ENCODE measurements around the gene CLIC5.

CLIC5 gene

DNA sequence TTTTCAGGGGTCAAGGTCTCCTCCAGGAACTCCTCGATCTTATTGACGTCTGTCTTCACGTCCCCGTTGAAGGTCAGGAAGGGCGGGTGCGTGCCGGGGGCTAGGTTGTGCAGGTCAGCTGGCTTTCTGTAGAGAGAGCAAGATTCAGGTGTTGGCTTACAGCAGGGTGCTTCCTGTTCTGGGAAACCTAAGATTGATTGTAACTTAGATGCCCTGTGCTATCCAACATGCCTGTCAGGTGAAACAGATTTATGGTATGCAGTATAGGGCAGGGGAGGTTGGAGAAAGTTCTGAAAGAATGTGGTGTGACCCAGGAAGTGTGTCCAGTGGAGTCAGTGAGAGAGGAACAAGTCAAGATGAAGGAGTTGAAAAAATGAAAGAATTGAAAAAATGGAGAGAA, 66.4 kb downstream of the CLIC5 start:
- TF ChIP-seq, protein P1, sequence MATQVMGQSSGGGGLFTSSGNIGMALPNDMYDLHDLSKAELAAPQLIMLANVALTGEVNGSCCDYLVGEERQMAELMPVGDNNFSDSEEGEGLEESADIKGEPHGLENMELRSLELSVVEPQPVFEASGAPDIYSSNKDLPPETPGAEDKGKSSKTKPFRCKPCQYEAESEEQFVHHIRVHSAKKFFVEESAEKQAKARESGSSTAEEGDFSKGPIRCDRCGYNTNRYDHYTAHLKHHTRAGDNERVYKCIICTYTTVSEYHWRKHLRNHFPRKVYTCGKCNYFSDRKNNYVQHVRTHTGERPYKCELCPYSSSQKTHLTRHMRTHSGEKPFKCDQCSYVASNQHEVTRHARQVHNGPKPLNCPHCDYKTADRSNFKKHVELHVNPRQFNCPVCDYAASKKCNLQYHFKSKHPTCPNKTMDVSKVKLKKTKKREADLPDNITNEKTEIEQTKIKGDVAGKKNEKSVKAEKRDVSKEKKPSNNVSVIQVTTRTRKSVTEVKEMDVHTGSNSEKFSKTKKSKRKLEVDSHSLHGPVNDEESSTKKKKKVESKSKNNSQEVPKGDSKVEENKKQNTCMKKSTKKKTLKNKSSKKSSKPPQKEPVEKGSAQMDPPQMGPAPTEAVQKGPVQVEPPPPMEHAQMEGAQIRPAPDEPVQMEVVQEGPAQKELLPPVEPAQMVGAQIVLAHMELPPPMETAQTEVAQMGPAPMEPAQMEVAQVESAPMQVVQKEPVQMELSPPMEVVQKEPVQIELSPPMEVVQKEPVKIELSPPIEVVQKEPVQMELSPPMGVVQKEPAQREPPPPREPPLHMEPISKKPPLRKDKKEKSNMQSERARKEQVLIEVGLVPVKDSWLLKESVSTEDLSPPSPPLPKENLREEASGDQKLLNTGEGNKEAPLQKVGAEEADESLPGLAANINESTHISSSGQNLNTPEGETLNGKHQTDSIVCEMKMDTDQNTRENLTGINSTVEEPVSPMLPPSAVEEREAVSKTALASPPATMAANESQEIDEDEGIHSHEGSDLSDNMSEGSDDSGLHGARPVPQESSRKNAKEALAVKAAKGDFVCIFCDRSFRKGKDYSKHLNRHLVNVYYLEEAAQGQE (IDR thresholded peaks at IDR 0.05; ENCODE audit: insufficient replicate concordance, low read depth) = no peak
- TF ChIP-seq POLR2AphosphoS5 (IDR thresholded peaks at IDR 0.05; ENCODE audit: low read depth) = no peak
- TF ChIP-seq SPI1 (IDR thresholded peaks at IDR 0.05; ENCODE audit: borderline replicate concordance, low read depth) = no peak
- TF ChIP-seq, protein P2, sequence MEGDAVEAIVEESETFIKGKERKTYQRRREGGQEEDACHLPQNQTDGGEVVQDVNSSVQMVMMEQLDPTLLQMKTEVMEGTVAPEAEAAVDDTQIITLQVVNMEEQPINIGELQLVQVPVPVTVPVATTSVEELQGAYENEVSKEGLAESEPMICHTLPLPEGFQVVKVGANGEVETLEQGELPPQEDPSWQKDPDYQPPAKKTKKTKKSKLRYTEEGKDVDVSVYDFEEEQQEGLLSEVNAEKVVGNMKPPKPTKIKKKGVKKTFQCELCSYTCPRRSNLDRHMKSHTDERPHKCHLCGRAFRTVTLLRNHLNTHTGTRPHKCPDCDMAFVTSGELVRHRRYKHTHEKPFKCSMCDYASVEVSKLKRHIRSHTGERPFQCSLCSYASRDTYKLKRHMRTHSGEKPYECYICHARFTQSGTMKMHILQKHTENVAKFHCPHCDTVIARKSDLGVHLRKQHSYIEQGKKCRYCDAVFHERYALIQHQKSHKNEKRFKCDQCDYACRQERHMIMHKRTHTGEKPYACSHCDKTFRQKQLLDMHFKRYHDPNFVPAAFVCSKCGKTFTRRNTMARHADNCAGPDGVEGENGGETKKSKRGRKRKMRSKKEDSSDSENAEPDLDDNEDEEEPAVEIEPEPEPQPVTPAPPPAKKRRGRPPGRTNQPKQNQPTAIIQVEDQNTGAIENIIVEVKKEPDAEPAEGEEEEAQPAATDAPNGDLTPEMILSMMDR (IDR thresholded peaks at IDR 0.05; ENCODE audit: insufficient read depth, low read length) = no peak
- no peak for TF ChIP-seq GABPA (IDR thresholded peaks at IDR 0.05; ENCODE audit: low read depth)
- no peak overlapping the region for H3K4me3 ChIP-seq (replicated peaks; ENCODE audit: insufficient read depth, low read length)
- H3K27me3 ChIP-seq (ENCODE audit: insufficient read depth, poor library complexity, severe bottlenecking) = no peaks in the 10 kb centered on the region
- H3K27ac ChIP-seq (replicated peaks) = no peak overlapping the region
- DNase-seq (ENCODE audit: low read depth in 1 of 2, low spot score in 1 of 2) = no peak

DNA sequence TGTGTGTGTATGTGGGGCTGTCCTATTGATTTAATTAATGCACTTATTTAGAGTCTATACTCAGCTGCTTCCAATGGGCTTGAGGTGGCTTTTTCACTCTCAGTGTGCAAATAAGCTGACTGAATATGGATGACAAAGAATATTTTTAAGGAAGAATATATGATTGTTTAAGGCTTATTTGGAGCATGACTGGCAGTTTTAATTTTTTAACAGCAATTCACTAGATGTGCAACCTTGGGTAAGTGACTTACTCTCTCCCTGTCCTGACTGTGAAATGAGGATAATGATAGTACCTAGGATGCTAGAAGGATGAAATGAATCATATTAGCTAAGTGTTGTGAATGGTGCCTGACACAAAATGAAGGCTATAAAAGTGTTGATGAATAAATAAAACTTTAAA, 67.9 kb downstream of the CLIC5 start:
- DNase-seq (ENCODE audit: low read depth in 1 of 2, low spot score in 1 of 2) = no peak
- Histone ChIP-seq H3K27me3 (ENCODE audit: insufficient read depth, poor library complexity, severe bottlenecking) (no peaks in the 10 kb centered on the region), H3K27ac (replicated peaks) (no peak overlapping the region), H3K4me3 (replicated peaks; ENCODE audit: insufficient read depth, low read length) (no peak overlapping the region)
- TF ChIP-seq, protein P2 (IDR thresholded peaks at IDR 0.05; ENCODE audit: insufficient read depth, low read length) = no peak
- TF ChIP-seq SPI1 (IDR thresholded peaks at IDR 0.05; ENCODE audit: borderline replicate concordance, low read depth) (no peak), GABPA (IDR thresholded peaks at IDR 0.05; ENCODE audit: low read depth) (no peak)
- TF ChIP-seq, protein P1 (IDR thresholded peaks at IDR 0.05; ENCODE audit: insufficient replicate concordance, low read depth) = no peak

DNA sequence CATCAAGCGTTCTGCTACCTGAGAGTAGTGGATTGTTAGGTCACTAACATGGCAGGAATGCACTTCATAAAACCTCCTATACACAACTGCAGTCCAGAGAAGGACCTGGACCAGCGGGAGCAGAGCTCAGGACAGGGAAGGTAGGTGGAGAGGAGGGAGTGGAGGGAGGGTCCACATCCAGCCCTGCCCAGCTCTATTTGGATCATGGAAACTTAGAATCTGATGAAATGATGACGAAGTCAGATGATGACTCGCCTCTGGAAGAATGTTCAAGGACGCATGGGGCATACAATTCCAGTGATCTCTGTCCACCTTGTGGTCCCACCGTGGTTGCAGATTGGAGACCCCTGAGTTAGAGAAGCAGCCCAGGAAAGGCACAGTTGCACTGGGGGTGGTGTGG, 68.8 kb downstream of the CLIC5 start:
- no peak for DNase-seq (ENCODE audit: low read depth in 1 of 2, low spot score in 1 of 2)
- H3K4me3 ChIP-seq (replicated peaks; ENCODE audit: insufficient read depth, low read length) = no peak overlapping the region
- H3K27ac ChIP-seq (replicated peaks) = no peak overlapping the region
- no peaks in the 10 kb centered on the region for H3K27me3 ChIP-seq (ENCODE audit: insufficient read depth, poor library complexity, severe bottlenecking)
- no peak for TF ChIP-seq POLR2AphosphoS5 (IDR thresholded peaks at IDR 0.05; ENCODE audit: low read depth)
- TF ChIP-seq, protein P1 (IDR thresholded peaks at IDR 0.05; ENCODE audit: insufficient replicate concordance, low read depth) = no peak
- no peak for TF ChIP-seq GABPA (IDR thresholded peaks at IDR 0.05; ENCODE audit: low read depth)
- TF ChIP-seq SPI1 (IDR thresholded peaks at IDR 0.05; ENCODE audit: borderline replicate concordance, low read depth) = no peak
- TF ChIP-seq, protein P2 (IDR thresholded peaks at IDR 0.05; ENCODE audit: insufficient read depth, low read length) = no peak

Data from HL-60 (cell line).